ENCODE results near the gene TMA16.
"Not testable (repeated sequence)": the region's sequence is repeated elsewhere in the genome, so short reads cannot be mapped to it uniquely, and the experiment has no call there.

TMA16 gene

DNA sequence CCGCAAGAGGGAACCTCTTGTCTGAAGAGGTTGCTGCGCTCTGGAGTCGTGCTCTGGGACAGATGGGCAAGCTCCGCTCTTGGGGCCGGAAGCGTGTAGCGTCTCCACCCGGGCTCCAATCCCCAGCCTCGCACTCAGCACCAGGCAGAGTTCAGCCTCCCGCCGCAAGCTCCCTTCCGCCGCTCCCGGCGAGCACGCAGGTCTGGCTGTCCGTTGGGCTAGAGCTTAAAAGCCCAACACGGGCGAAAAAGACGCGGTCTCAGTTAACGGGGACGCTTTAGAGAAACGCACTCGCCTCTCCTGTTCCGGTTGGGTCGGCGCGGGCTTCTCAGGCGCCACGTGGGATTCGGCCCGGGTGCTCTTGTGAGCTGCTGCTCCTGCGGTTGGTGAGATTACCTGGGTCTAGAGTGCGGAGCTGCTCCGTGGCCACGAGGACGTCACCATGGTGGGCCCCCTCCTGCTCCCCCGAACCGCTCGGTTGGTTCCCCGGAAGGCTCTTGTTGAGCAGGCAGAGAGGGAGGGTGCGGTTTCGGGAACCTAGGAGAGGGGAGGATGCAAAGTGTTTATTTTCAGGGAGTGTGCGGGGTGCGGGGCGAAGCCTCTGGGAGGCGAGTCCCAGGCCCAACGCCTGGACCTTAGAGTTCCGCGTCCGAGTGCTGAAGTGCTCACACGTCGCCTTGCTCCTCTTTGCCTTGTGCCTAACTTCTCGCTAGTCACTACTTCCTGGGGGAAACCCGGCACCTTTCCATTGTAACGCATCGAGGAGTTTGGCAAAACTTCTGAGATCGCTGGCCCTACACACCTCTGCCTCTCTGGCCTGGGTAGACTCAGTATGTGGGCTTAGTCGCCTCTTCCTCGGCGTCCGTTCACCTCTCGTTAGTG lies at the start of gene TMA16:
TSS of gene TMA16 (plus strand) at position 331 of the 882 bp plus-strand sequence. CDS start at position 443, 112 bp downstream.
- peak; percentile 71 for DNase-seq

DNA sequence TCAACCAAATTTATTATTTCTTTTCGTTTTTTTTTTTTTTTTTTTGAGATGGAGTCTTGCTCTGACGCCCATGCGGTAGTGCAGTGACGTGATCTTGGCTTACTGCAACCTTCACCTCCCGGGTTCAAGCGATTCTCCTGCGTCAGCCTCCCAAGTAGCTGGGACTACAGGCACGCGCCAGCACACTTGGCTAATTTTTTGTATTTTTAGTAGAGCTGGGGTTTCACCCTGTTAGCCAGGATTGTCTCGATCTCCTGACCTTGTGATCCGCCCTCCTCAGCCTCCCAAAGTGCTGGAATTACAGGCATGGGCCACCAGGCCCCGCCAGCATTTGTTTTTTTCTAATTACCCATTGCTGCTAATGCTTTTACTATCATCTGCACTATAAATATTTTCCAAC lies 47.5 kb upstream of the TMA16 start:
- not testable (repeated sequence) for DNase-seq

DNA sequence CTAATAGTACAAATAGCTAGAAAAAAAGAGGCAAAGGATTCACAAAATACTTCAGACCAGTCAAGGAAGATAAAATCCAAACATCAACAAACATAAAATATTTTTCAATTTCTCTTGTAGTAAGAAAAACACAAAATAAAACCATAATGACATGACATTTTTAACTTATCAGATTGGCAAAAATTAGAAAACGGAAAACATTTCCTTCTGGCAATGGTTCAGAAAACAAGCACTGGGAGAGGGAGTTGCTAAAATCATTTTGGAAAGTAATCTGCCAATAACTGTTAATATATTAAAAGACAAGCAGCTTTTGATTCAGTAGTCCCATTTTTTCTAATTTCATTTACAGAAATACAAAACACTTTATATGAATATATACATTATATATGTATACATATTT lies 47.0 kb upstream of the TMA16 start:
- no peak for DNase-seq

DNA sequence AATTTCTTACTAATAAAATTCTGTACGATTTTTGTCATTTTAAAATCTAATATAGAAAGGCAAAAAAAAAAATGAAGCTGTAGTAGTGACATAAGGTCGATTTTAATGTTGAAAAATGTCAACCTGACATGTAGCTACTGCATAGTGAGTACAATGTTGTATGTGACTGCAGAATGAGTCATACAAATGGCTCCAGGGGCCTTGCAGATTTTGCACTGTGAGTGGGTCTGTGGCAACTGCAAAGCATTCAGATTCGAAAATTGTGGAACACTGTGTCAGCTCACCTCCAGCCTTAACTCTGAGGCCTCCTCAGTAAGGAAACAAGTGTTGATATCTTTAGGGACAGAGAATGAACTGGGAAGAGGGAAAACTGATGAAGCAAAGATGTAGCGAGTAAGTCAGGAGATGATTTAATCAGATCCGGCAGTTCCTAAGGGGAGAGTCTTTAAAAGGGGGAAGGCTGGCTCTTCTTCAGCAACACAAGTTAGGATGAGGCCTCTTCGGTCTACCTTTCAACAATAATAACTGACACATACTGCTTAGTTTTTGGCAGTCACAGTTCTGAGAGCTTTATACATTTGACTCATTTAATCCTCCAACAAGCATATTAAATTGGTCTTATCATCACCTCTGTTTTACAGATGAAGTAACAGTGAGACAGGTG lies 45.8 kb upstream of the TMA16 start:
- DNase-seq: no peak

DNA sequence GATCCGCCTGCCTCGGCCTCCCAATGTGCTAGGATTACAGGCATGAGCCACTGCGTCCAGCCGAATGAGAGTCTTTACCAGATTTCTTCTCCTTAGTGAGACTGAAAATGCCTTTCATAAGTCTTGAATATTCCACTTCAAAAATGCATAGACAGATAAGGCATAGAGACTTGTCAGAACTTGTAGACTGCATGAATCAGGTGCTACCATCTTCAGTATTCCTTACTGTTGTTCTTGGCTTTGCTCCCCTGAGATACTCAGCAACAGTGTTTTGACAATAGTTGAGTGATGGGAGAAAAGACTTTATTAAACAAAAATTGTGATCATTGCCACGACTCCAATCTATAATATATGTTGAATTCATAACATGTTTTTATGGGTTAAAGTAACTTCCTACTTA lies 31.9 kb upstream of the TMA16 start:
- no peak for DNase-seq

DNA sequence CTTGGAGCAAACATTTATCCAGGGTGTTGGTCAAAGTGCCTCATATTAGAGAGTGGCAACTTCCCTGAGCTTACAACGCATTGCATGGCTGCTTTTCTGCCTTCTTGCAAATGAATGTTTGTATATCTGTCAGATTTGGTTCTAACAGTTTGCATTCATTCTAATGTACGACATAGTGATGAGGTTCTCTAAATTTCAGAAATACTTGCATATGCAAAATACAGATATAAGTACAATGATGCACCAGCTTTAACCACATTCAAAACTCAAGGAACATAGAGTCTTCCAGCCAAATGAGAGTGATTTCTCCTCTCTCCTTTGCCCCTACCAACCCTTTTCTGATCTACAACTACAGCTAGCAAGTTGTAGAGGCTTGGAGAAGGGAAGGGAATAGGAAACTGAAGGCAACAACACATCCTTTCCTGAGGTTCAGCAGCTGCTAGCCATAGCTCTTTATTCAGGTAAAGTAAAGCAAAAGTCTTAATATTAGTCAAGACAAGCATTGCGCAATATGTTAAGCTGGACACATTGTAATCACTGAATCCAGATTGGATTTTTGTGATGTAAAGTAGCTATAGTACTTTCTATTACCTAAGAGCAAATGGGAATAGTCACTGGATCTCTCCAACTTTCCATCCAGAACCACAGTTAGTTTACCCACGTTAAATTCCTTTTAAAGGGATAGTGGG lies 27.3 kb upstream of the TMA16 start:
- no peak for DNase-seq

DNA sequence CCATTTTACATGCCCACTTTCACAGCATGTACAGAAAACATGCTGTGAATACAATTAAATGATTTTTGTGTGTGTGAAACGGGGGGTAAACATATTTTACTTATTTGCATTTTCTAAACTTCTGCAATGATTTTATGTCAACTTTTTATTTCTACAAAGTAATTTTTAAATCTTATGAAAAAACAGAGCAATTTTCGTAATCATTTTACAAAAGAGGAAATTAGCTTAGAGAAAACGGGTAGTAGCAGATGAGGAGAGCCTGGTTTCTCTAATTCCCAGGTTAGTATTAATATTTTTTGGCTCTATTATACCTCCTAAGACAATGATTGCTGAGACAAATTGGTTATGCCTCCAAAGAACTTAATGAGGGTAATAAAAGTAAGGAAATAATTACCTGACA lies 24.1 kb upstream of the TMA16 start:
- no peak for DNase-seq

DNA sequence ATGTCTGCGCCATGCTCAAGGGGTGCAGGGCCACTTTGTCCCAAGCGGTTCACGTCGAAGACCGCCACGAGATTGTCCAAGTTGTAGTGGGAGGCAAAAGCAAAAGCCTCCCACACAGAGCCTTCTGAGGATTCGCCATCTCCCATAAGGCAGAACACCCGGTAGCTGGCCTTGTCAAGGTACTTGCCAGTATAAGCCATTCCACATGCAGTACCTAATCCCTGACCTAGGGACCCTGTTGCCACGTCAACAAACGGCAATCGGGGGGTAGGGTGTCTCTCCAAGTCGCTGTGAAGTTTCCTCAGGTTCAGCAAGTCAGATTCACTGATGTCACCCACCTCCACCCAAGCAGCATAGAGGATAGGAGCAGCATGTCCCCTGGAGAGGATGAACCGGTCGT lies 21.4 kb upstream of the TMA16 start:
- no peak for DNase-seq

DNA sequence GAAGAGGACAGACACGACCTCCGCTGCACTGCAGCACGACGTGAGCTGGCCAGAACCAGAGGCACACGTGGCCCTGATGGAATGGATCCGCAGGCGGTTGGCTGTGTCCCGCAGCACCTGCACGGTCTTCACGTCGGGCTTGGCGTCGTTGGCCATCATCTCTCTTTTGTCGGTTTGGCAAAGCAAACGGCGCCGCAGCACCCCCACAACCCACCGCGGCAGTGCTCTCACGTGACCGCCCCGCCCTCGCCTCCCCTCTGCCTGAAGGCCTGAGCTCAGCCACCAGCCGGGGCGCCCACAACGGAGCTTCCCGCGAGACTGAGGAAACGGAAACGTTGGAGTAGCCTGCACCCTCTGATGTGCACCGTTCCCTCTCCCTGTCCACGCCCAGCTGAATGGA lies 20.9 kb upstream of the TMA16 start, which contains the start of gene TKTL2:
TSS of gene TKTL2 (minus strand) at position 179 of the 400 bp plus-strand sequence. CDS start at position 159, 20 bp downstream.
- no peak for DNase-seq

DNA sequence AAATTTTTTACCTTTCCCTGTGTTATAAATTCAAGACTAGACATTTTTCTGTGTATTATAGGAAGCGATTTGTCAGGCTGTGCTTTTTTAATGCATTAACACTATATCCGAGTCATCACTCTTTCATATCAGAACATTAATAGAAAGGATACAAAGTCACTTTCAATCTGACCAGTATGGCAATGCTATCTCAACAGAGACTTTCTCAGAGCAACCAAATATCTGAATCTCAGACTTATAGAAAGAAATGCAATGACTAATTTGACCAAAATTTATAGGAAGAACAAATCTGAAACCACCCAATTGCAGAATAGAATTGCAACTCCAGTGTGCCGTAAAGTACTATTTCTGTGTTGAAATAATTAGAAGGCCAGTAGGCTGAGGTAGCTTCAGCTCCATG lies 20.5 kb upstream of the TMA16 start:
- no peak for DNase-seq

DNA sequence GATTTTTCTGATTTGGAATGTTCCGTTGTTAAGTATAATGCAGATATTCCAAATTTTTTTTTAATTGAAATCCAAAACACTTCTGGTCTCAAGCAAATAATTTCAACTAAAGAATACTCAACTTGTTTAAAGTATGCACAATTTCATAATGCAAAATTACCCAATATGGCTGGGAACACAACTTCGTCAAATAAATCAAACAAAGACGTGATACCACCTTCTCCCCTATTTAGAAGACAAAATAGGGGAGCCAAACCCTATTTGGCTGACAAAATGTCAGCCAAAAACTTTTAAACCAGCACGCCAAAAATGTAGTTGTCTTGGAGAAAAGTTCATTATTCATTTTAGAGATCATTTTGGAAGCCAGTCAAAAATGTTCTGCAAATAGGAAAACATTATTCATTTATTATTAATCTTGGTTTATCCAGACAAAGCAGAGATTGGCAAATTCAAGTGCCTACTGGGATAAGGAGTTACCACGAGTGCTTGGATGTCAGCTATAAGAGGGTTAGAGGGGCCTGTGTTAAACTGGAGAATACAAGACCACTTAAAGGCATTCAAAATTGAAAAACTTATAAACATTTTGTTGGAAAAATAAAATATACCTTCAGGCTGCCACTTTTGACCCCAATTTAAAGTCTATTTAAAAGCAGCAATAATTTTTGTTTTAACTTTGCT lies 17.6 kb upstream of the TMA16 start:
- no peak for DNase-seq

DNA sequence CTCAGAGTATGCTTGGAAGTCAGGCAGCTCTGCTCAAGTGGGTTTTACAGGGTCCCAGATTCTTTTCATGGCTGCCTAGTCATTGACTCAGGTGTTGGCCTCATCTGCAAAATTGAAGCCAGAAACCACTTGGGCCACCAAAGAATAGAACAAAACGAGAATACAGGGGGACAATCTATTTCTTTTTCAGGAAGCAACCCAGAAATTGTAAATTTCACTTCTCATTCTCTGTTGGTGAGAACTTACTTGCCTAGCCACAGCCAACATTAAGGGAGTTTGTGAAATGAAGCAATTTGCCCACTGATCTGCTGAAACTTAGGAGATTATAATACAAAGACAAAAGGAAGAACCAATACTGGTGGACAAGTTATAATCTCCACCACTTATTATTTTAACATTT lies 12.3 kb upstream of the TMA16 start:
- no peak for DNase-seq

DNA sequence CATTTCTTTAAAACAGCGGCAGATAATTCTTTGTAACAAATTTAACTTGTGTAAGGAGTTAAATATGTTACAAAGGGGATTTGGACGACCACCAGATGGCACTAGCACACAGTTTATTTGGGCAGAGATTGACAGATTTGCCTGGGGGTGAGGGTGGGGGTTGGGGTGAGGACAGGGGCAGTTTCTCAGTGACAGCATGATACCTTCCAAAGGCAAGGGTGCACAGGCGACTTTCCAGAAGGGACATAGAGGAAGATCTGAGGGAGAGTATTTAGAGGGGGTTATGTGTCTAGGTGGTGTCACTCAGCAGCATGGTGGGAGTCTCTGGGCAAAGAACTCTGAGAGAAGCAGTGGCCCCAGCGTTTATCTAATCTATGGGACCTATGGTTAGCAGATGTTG lies 9.6 kb upstream of the TMA16 start:
- peak; percentile 67 for DNase-seq

DNA sequence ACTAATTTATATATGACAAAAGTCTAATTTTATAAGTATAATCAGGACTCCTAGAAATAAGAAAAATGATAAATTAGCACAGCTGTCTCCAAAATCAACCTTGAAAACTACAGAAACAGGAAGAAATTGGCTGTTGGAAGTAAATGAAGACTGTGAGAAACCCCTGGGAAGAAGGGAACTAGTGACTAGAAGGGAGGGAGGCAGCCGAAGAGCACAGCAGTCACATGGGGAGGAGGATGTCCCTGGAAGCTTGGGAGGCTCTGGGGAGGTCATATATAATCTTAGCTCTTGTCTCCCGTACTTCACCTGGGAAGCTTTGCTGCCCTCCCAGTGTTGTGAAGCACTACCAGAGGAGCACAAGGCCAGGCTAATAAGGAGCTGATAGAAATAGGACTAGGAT lies 8.9 kb upstream of the TMA16 start:
- no peak for DNase-seq

DNA sequence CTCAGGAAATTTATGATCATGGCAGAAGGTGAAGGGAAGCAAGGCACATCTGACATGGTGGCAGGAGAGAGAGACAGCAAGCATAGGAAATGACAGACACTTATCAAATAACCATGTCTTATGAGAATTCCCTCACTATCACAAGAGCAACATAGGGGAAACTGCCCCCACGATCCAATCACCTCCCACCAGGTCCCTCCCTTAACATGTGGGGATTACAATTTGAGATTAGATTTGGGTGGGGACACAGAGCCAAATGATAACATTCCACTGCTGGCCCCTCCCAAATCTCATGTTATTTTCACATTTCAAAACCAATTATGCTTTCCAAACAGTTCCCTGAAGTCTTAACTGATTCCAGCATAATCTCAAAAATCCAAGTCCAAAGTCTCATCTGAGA lies 8.2 kb upstream of the TMA16 start:
- DNase-seq: no peak

DNA sequence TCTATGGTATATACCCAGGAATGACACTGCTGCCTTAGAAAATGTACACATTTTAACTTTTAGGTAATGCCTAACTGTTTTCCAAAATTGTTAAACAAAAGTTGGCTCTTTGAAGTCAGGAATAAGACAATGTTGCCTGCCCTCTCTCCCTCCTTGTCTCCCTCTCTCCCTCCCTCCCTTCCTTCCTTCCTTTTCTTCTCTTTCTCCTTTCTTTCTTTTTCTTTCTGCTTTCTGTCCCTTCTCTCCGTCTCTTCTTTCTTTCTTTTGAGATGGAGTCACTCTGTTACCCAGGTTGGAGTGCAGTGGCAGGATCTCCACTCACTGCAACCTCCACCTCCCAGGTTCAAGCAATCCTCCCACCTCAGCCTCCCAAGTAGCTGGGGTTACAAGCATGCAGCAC lies 4.6 kb upstream of the TMA16 start:
- DNase-seq: no peak

DNA sequence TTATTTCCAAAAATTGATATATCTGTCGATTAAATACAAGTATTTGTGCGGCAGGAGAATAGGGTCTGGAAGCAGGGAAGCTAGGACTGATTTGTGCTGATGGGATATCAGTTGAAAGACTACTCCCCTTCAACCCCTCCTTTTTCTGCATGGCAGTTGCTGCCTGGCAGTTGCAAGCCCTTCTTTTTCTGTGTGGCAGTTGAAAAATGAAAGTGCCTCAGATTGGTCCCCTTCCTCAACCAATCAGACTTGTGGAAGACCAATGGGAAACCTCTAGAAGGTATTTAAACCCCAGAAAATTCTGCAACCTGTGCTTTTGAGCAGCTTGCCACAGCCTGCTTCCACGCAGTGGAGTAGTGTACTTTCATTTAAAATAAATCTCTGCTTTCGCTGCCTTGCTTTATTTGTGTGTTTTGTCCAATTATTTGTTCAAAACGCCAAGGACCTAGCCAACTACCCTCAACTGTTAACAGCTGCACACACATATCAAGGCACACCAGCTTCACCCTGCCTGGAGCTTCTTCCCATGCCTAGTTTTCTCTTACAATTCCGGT lies 1.5 kb upstream of the TMA16 start:
- DNase-seq: no peak

DNA sequence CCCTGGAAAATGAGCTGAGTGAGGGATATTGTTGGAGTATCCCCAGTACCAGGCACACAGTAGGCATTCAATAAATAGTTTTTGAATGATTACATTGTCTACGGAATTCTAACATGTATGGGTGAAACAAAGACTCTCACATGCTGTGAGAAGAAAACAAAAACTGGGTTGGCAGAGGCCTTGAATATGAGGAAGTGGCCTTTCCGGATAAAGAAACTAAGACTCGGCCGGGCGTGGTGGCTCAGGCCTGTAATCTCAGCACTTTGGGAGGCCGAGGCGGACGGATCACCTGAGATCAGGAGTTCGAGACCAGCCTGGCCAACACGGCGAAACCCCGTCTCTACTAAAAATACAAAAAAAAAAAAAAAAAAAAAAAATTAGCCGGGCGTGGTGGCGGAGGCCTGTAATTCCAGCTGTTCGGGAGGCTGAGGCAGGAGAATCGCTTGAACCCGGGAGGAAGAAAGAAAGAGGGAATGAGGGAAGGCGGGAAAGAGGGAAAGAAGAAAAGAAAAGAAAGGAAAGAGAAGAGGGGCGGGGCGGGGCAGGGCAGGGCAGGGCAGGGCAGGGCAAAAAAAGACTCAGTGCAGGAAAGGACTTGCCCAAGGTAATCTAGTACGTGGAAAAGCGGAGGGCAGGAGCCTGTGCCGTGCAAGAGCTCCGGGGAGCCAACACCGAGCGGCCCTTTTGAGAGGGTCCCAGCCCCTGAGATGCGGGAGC lies 689 bp upstream of the TMA16 start:
- DNase-seq: no peak

DNA sequence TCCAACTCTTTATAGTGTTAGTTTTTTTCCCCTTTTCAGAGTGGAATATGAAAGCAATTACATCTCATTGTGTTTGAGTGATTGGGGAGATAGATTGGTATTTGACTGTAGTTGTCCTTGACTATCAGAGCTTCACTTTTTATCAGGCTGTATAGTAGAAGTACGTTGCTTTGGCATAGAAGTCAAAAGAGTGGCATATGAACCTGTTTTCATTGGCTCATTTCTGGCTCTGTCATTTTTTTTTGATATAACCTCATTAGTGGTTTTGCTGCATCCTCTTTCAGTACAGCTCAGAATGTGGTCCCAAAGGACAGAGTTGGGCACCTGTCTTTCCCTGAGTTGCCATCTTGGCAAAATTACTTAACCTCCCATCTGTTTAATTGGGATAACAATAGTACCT lies 1.4 kb downstream of the TMA16 start:
- no peak for DNase-seq

DNA sequence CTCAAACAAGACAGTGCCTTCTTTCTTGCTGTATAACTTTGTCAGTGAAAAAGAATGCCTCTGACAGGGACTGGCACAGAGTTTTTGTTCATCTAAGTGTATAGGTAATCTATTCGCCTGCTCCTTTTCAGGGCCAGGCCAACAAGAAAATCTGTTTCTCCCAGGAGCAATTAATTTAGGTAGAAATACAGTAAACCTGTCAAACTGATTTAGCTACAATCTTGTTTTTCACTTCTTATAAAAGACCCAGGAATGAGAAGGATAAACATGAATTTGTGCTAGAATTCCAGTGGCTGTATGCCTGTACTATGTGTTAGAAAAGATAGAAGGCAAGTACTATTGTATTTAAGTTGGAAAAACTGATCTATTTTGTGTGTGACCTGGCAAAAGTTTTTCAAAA lies 6.1 kb downstream of the TMA16 start:
- DNase-seq: no peak

DNA sequence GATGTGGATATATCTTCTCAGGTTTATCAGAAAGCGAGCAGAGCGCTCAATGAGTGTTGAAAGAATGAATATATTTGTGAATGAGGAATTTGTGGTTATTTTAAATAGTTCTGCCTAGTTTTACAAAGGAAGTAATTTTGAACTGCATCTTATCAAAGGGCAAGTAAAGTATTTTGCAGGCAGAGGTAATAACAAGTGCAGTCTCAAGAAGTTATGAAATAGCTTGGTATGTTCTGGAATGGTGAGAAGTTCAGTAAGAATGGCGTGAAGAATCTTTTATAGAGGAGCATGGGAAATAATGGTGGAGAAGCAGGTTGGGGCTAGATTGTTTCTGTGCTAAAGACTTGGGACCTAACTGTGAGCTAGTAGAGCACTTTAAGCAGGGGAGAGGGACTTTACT lies 10.9 kb downstream of the TMA16 start:
- no peak for DNase-seq

DNA sequence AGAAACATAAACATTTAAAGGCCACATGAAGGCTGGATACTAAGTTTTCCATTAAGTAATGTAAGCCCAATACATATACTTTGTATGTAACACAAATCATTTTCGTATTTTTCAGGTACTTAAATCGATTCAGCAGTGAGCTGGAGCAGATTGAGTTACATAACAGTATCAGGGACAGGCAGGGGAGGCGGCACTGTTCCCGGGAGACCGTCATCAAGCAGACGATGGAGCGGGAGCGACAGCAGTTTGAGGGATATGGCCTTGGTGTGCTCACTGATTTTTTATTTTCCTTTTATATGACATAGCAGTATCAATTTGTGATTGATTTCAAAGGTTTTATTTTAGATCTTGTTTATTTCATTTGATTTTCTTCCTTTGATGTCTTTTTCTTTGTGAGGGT lies 20.7 kb downstream of the TMA16 start:
- DNase-seq: no peak
